Subcutaneous abdominal adipose tissue (tissue), 5 donors: ENCODE measurements around the gene TBX20.

Experiments used
- H3K27ac ChIP-seq: one replicate; pipeline ENCODE4 v1.7.0; 2013; ENCODE audit warnings: low read depth, mild to moderate bottlenecking, inconsistent platforms, low read length, moderate library complexity
- H3K27me3 ChIP-seq, 5 donors: one replicate each; pipeline ENCODE4 v1.7.0; 2013; ENCODE audit warnings: low read length in 5 of 5, inconsistent platforms in 1 of 5; ENCODE audit not compliant: control insufficient read depth in 5 of 5, insufficient read depth in 4 of 5
- H3K36me3 ChIP-seq, 5 donors: one replicate each; pipeline ENCODE4 v1.7.0; 2013; ENCODE audit warnings: low read length in 5 of 5; ENCODE audit not compliant: control insufficient read depth in 5 of 5, insufficient read depth in 5 of 5
- H3K4me1 ChIP-seq, 5 donors: one replicate each; pipeline ENCODE4 v1.7.0; 2013; ENCODE audit warnings: low read length in 5 of 5, mild to moderate bottlenecking in 3 of 5, moderate library complexity in 1 of 5; ENCODE audit not compliant: control insufficient read depth in 5 of 5, insufficient read depth in 5 of 5
- H3K4me3 ChIP-seq, 5 donors: one replicate each; pipeline ENCODE4 v1.7.0; 2013; ENCODE audit warnings: low read length in 5 of 5, low read depth in 1 of 5
- H3K9ac ChIP-seq, 5 donors: one replicate each; pipeline ENCODE4 v1.7.0; 2013; ENCODE audit warnings: low read length in 5 of 5, mild to moderate bottlenecking in 4 of 5, moderate library complexity in 3 of 5
- H3K9me3 ChIP-seq, 5 donors: one replicate each; pipeline ENCODE4 v1.7.0; 2013; ENCODE audit warnings: low read length in 5 of 5; ENCODE audit not compliant: control insufficient read depth in 5 of 5
- donor health status: healthy.
- donor health status: healthy.
- donor health status: healthy.
- donor health status: healthy.
- donor health status: healthy.

The TBX20 gene

GRCh38 chr7:35263396-35263795 is 9.5 kb upstream of the TBX20 start:
- Histone ChIP-seq H3K36me3 (no peaks in the 10 kb centered on the region), H3K27ac (no peak overlapping the region), H3K9ac (no peak overlapping the region), H3K27me3 (peaks cover 43 to 58% (median 52%) of the 10 kb centered on the region in 5 donors), H3K4me1 (peaks cover 0 to 15% (median 7%) of the 10 kb centered on the region in 5 donors), H3K9me3 (no peaks in the 10 kb centered on the region), H3K4me3 (no peak overlapping the region)

- no peak overlapping the region for H3K9ac ChIP-seq
- no peak overlapping the region for H3K4me3 ChIP-seq
- H3K4me1 ChIP-seq, result peaks cover 0 to 28% (median 19%) of the 10 kb centered on the region in 5 donors
- no peaks in the 10 kb centered on the region for H3K36me3 ChIP-seq
- H3K9me3 ChIP-seq, result no peaks in the 10 kb centered on the region
- no peak overlapping the region for H3K27ac ChIP-seq
- H3K27me3 ChIP-seq, result peaks cover 58 to 75% (median 67%) of the 10 kb centered on the region in 5 donors
Measured at GRCh38 chr7:35261476-35262285, 7.8 kb upstream of the TBX20 start.

- Histone ChIP-seq H3K9ac (no peak overlapping the region), H3K27me3 (peaks cover 64 to 81% (median 71%) of the 10 kb centered on the region in 5 donors), H3K36me3 (no peaks in the 10 kb centered on the region), H3K27ac (no peak overlapping the region), H3K4me1 (peaks cover 0 to 28% (median 19%) of the 10 kb centered on the region in 5 donors), H3K4me3 (no peak overlapping the region), H3K9me3 (no peaks in the 10 kb centered on the region)
Measured at GRCh38 chr7:35261041-35261440, 7.1 kb upstream of the TBX20 start.

- H3K9me3 ChIP-seq, result peaks cover 0 to 3% (median 0%) of the 10 kb centered on the region in 5 donors
- H3K27me3 ChIP-seq, result peaks cover 69 to 89% (median 78%) of the 10 kb centered on the region in 5 donors
- no peak overlapping the region for H3K9ac ChIP-seq
- H3K27ac ChIP-seq, result no peak overlapping the region
- no peaks in the 10 kb centered on the region for H3K36me3 ChIP-seq
- H3K4me1 ChIP-seq, result peaks cover 0 to 28% (median 19%) of the 10 kb centered on the region in 5 donors
- no peak overlapping the region for H3K4me3 ChIP-seq
Measured at GRCh38 chr7:35260246-35260645, 6.3 kb upstream of the TBX20 start.

GRCh38 chr7:35259523-35259908 is 5.6 kb upstream of the TBX20 start:
- Histone ChIP-seq H3K4me3 (no peak overlapping the region), H3K9ac (no peak overlapping the region), H3K36me3 (no peaks in the 10 kb centered on the region), H3K4me1 (peaks cover 0 to 31% (median 23%) of the 10 kb centered on the region in 5 donors), H3K9me3 (peaks cover 0 to 4% (median 0%) of the 10 kb centered on the region in 5 donors), H3K27ac (no peak overlapping the region), H3K27me3 (peaks cover 73 to 96% (median 80%) of the 10 kb centered on the region in 5 donors)

GRCh38 chr7:35258868-35259522 is 5.1 kb upstream of the TBX20 start:
- no peak overlapping the region for H3K27ac ChIP-seq
- peaks cover 78 to 97% (median 84%) of the 10 kb centered on the region in 5 donors for H3K27me3 ChIP-seq
- H3K4me1 ChIP-seq, result peaks cover 0 to 35% (median 27%) of the 10 kb centered on the region in 5 donors
- H3K4me3 ChIP-seq, result no peak overlapping the region
- no peak overlapping the region for H3K9ac ChIP-seq
- H3K9me3 ChIP-seq, result peaks cover 0 to 4% (median 0%) of the 10 kb centered on the region in 5 donors
- H3K36me3 ChIP-seq, result no peaks in the 10 kb centered on the region

- Histone ChIP-seq H3K36me3 (no peaks in the 10 kb centered on the region), H3K4me3 (no peak overlapping the region), H3K9ac (no peak overlapping the region), H3K9me3 (peaks cover 0 to 4% (median 0%) of the 10 kb centered on the region in 5 donors), H3K4me1 (peaks cover 0 to 42% (median 34%) of the 10 kb centered on the region in 5 donors), H3K27ac (no peak overlapping the region), H3K27me3 (peaks cover 84 to 96% (median 86%) of the 10 kb centered on the region in 5 donors)
Measured at GRCh38 chr7:35258125-35258867, 4.4 kb upstream of the TBX20 start.

GRCh38 chr7:35257251-35258124 is 3.6 kb upstream of the TBX20 start:
- peaks cover 0 to 44% (median 37%) of the 10 kb centered on the region in 5 donors for H3K4me1 ChIP-seq
- H3K4me3 ChIP-seq, result peak overlapping the region in 3 of 5 donors; percentile 27 to 47 (median 33)
- H3K36me3 ChIP-seq, result no peaks in the 10 kb centered on the region
- peaks cover 0 to 4% (median 0%) of the 10 kb centered on the region in 5 donors for H3K9me3 ChIP-seq
- no peak overlapping the region for H3K9ac ChIP-seq
- no peak overlapping the region for H3K27ac ChIP-seq
- H3K27me3 ChIP-seq, result peaks cover 85 to 95% (median 87%) of the 10 kb centered on the region in 5 donors
